ENCODE data around the gene ANKRD13D.
A peak's percentile ranks its signal among the peaks of the same experiment; 100 is the strongest.

Gene ANKRD13D

DNA sequence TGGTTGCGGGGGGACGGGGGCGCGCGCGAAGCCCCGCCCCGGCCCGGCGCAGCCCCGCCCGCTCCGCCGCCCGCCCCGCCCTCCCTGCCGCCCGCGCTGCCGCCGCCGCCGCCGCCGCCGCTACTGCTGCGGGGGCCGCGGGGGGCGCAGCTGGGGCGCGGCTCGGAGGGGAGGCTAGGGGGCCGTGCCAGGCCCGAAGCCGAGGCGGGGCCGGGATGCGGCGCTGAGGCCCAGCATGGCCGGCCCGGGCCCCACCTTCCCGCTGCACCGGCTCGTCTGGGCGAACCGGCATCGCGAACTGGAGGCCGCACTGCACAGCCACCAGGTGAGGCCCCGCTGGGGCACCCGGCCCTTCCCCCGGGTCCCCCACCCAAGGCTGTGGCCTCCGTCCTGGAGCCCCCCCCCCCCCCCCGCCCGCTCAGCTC lies at the start of gene ANKRD13D:
Gene ANKRD13D, plus strand, starts transcription at position 78 of the 425 bp plus-strand sequence. Its CDS starts 158 bp downstream, at position 236.
- DNase-seq, result no peak

DNA sequence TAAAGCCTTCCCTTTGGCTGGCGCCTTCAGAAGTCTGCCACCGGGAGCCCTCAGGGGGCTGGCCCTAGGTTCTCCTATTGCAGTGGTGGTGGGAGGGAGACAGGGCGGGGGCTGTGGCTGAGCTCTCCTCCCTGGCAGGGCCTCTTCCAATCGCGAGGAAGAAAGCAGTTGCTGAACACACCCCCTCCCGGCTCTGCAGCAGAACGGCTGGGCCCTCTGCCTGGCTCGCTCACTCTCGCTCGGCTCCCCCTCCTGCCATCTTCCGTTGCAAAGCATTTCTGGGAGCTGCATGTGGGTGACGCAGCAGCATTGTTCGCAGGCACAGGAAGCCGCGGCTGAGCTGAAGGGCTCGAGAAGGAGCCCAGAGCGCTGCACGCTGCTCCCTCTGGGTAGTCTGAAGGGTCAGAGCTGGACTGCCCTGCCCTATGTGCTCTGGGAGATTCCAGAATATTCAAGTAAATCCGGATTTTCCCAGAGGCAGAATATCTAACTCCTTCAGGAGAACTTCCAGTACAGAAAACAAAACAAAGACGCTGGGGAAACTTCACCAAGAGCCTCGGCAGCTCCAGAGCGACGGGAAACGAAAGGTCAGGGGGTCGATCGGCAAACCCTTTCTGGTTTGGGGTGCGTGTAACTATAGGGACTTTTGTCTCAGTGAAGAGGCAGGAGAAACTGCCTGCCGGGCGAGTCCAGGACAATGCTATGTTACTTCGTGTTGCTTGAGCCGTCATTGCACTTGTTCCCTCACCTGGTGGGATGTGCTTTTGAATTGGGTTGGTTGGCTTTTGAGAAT lies 49.1 kb upstream of the ANKRD13D start:
- peak; percentile 98 for DNase-seq

DNA sequence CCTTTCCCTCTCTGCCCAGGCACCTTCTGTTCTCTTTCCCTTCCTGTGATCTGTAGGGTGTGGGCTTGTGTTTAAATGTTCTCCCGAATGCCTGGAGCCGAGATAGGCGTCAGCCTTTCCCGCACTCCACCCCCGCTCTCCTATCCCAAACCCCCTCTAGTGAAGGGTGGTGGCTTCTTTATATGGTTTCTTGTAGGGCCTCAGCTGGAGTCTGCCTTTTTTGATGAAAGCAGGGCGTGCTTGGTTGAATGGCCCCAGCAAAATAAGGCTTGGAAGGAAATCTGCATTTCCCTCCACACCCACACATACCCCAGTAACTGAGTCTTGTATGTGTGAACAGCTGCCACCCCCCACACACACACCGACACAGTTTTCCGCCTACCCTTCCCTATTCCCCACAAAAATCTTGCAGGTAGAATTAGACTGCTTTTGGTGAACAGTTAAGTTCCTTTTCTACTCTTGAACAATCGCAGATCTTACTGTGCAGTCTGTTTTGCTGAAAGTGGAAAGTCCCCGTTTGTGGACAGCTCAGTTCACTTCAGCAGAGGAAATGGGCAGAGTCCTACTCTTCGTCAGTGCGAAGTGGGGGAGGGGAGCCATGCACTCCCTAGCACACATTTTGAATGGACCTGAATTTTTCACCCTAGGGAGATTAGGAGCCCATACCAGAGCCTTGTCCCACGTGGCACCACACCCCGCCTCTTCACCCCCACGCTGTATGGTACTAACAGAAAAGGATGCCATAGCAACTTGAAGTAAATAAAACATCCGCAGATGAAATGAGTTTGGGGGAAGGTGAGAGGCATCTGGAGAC lies 48.3 kb upstream of the ANKRD13D start:
- DNase-seq, result peak; percentile 90

DNA sequence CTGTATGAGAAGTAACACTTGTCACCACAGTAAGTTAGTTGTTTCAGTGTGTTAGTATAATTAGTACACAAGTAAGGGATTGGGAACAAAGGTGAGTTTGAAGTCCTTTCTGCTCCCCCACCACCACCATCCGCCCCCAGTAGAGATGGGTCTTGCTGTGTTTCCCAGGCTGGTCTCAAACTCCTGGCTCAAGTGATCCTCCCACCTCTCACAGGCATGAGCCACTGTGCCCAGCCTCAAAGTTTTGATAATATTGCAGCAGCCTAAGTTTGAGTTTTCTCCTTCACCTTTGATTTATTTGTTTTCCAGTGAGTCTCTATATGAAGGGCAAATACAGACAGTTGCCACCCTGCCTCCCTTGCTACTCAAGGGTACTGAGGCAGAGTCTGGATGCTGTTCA lies 46.6 kb upstream of the ANKRD13D start:
- no peak for DNase-seq

DNA sequence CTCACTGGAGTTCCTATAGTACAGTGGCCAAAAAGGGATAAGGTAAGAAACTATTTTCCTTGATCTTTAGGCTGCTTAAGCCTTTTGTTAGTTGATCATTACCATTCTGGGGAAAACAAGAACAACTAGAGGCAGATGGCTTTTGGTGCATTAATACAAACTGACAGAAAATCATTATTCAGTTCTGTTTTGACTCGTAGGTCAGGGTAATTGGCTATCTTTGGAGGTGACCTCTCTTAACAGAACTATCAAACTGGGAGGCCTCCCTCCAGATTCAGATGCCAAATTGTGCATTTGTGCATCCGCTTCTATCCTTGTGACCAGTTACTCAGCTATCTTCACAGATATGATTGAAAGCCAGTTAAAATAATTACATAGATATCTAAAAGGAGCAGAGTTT lies 46.1 kb upstream of the ANKRD13D start:
- no peak for DNase-seq

DNA sequence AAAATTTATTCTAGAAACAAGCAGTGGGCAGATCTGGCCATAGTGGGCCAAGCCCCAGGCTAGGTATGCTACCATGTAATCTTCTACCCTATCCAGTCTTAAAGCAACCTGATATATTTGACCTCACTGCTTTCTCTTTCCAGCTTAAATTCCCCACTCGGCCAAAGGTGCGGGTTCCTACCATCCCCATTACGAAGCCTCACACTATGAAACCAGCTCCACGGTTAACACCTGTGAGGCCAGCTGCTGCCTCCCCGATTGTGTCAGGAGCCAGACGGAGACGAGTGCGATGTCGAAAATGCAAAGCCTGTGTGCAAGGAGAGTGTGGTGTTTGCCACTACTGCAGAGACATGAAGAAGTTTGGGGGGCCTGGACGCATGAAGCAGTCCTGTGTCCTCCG lies 44.1 kb upstream of the ANKRD13D start:
- no peak for DNase-seq

DNA sequence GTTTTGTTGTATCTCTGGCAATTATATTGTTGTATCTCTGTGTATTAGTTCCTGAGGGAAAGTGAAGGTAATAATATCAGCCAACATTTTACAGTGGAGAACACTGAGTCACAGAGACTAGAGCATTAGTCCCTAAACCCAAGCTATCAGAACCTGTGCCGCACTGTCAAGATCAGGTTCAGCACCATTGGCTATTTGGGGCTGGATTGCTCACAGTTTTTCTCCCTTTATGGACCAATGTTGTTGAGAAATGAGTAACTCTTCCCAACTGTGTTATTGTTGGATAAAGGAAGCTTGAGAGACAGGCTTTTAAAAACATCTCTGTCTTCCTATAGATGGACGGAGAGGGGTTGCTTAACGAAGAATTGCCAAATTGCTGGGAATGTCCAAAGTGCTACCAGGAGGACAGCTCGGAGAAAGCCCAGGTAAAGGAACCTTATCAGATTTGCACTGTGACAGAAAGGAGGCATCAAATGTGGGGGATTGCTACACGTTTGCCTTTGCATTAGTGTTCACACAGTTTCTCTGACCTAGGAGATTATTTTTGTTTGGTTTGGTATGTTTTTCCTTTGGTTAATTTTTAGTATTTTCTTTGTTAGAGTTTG lies 41.1 kb upstream of the ANKRD13D start:
- DNase-seq, result no peak

DNA sequence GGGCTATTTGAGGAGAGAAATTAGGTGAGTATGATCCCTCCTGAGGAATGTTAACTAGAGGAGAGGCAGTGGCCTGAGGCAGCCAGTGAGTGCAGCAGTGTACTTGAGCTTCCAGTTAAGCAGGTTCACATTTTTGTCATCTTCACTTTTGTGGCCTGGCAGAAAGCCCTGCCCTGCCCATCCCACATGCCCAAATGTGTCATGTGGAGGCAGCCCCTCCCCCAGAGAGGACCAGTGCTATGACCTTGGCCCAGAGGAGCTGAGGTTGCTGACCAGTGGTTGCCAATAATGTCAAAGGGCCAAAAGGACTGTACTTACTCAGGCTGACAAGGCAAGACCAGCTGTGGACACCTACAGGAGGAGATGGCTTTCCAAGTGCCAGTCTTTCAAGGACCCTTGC lies 40.5 kb upstream of the ANKRD13D start:
- DNase-seq, result no peak

DNA sequence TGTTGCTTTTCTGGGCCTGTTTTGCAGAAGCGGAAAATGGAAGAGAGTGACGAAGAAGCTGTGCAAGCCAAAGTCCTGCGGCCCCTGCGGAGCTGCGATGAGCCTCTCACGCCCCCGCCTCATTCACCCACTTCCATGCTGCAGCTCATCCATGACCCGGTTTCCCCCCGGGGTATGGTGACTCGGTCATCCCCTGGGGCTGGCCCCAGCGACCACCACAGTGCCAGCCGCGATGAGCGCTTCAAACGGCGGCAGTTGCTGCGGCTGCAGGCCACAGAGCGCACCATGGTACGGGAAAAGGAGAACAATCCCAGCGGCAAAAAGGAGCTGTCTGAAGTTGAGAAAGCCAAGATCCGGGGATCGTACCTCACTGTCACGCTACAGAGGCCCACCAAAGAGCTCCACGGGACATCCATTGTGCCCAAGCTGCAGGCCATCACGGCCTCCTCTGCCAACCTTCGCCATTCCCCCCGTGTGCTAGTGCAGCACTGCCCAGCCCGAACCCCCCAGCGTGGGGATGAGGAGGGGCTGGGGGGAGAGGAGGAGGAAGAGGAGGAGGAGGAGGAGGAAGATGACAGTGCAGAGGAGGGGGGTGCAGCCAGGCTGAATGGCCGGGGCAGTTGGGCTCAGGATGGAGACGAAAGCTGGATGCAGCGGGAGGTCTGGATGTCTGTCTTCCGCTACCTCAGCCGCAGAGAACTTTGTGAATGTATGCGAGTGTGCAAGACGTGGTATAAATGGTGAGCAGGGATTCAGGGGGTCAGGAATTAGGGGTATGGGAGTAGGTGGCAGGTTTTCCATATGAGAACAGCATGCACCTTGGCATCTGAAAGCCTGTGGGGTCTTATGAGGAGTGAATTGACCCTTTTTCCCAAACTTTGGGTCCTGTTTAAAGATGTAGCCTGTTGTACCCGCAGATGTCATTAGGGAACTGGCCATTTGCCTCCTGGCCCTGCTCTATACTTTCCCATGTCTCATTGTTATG lies 38.8 kb upstream of the ANKRD13D start:
- DNase-seq, result no peak

DNA sequence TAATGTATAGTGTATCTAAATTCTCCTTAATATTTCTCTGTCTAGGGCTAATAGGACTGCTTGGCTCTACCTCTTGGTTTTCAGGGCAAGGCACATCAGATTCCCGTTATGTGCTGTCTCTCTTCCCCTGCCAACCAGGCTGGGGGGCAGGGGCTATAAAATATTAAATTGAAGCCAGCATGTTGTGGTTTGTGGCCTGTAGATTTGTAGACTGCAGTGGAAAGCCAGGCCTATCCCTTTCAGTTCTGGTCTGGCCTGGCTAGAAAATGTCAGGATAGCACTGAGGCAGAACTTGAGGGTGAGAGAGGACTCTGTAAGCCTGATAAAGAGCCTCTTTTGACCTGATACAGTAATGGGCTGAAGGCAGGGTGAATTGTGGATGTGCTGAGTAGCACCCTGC lies 37.3 kb upstream of the ANKRD13D start:
- no peak for DNase-seq

DNA sequence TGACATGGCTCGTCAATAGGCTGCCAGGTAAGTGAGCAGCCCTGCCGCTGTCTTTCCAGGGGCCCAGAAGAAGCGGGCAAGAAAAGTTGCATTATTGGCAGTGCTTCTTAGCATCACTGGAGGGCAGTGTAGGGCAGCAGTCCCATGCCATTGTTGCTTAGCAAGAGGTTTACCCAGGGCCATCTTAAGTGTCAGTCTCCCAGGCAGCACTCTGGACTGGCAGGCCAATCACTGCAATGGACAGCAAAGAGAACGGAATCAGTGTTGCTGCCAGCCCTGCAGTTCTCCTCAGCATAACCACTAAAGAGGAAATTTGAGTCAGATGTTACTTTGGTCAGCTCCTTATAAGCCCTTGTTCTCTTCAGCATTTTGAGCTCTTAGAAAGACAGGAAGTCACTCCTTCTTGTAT lies 36.3 kb upstream of the ANKRD13D start:
- no peak for DNase-seq

DNA sequence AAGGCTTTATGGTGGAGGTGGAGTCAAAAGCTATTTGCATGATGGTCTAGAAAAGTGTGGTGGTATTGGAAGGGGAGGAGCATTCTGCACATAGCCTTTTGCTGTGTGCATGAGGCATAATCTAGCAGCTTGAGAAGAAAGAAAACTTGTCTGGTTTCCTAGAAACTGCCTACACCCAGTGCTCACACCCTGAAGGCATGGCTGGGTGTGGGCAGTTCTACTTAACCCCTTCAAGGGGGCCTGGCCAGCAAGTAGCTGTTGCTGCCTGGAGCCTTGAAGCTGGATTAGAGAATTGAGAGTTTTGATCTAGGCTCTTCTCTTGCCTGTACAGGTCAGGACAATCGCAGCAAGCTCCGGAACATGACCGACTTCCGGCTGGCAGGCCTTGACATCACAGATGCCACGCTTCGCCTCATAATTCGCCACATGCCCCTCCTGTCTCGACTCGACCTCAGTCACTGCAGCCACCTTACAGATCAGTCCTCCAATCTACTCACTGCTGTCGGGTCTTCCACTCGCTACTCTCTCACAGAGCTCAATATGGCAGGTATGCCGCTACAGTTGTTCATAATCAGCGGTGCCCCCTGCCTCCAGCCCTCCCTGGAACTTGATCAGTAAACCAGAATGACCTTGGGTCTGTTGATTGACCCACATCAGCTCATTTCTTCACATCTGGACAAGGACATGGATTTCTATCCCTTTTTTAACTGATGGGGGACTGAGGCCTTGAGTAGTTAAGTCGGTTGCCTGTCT lies 35.1 kb upstream of the ANKRD13D start:
- DNase-seq, result no peak

DNA sequence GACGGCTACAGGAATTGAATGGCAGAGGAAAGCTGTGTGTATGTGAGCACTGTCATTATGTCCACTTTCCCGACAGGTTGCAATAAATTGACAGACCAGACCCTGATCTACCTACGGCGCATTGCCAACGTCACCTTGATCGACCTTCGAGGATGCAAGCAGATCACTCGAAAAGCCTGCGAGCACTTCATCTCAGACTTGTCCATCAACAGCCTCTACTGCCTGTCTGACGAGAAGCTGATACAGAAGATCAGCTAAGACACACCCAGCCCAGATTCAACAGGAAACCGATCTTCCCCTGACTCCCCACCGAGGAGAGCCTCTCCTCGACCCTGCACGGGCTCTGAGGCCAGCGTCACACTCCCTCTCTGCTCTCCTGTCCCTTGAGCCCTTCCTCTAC lies 34.3 kb upstream of the ANKRD13D start:
- no peak for DNase-seq

DNA sequence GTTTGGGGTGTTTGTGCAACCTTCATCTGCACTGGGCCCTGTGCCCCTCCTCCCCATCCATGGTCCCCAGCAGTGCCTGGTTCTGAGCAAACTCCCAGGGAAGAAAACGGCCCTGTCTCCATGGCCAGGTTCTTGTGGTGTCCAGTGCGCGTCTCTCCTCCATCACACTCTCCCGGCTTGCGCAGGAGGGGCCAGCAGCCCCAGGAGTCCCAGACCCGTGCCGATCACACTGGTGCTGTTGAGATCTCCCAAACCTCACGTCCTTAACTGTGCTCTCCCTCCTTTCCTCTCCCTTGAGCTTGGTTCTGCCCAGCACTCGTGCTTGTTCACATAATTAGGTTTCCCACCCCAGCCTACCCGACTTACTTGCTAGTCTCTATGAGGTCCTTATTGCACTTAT lies 33.8 kb upstream of the ANKRD13D start:
- DNase-seq, result no peak

DNA sequence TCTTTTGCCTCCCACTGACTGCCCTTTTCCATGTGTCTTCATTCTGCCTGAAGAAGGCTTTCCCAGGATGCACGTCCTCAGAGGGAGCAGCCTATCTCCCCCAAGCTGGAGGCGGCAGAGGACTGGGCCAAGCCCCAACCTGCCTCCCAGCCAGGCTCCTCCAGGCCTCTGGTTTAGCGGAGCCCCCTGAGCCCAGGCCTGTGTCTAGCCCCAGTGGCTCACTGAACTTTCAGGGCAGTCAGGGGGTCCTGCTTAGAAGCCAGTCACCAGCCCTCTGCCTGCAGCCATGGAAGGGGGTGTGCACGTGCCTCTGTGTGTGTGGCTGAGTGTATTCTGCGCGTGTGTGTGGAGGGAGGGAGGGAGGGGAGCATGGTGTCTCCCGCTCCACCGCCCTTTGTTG lies 33.2 kb upstream of the ANKRD13D start:
- no peak for DNase-seq

DNA sequence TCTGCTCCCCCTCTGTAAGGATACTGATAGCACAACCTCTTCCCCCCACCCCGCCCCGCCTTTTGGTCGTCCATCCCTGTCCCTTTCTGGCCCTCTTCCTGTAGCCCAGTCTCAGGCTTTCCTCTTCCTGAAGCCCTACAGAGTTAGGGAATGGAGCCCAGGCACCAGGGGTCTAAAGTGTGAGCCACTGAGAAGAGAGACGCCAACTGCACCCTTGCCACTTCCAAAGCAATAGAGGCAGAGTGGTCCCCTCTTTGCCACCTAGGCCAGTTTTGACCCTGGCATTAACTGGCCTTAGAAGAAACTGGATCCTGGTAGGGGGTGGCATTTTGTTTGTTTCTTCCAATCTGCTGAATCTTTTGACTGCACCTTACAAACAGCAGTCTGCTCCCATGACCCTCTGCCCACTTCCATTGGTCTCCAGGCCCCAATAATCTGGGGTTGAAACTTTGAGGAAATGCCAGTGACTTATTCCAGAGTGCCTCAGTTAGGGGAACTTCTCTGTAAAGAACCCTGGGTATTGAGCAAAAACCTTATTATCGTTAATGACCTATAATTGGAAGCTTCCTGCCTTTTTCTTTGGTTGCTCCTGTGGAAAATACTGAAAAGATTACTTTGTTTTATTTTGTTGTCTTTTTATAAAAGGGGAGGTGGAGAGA lies 32.5 kb upstream of the ANKRD13D start:
- DNase-seq, result no peak

DNA sequence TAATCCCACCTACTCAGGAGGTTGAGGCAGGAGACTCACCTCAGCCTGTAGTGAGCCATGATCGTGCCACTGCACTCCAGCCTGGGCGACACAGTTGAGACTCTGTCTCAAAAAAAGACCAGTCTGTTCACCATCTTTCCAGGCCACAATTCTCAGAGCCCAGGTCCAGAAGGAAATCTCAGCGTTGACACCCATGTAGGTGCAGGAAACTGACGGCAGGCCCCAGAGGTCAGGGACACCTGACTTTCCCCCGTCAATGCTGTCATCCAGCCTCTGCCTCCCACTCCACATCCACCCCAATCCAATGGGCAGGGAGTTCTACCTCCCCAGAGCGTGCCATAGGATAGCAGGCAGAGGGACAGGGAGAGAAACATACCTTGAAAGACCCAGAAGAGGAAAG lies 28.7 kb upstream of the ANKRD13D start:
- DNase-seq, result no peak

DNA sequence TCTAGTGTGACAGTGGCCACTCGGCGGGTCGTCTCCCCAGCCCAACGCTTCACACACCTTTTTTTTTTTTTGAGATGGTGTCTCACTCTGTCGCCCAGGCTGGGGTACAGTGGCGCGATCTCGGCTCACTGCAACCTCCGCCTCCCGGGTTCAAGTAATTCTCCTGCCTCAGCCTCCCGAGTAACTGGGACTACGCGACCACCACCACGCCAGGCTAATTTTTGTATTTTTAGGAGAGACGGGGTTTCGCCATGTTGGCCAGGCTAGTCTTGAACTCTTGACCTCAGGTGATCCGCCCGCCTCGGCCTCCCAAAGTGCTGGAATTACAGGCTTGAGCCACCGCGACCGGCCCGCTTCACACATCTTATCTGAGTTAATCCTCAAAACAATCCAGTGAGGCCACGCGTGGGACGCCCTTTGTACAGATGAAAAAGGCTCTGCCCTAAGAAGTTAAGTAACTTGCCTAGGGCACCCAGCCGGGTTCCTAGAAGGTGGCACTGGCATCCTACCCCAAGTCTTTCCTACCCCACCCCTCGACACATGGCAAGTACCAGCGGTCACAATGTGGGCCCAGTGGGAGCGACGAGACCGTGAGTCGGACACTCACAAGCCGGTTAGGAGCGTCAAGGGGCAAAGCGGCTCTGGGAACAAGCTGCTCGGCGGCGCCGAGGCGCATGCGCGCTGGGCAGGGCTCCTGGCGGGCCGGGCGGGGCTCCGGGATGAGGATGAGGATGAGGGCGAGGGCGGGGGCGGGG lies 28.0 kb upstream of the ANKRD13D start:
- DNase-seq, result peak; percentile 80

DNA sequence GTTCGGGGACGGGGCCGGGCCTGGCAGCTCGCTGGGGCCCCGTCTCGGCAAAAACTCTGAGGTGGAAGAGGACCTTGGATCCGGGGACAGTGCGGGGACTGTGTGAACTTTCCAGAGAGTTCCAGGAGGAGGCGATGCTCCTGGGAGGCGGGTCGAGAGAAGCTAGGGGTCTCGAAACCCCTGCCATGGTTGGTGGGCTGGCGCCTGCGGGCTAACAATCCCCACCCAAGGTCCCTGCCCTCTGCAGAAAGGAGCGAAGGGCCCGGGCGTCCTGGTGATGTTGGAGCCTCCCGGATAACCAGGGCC lies 27.5 kb upstream of the ANKRD13D start:
- no peak for DNase-seq

DNA sequence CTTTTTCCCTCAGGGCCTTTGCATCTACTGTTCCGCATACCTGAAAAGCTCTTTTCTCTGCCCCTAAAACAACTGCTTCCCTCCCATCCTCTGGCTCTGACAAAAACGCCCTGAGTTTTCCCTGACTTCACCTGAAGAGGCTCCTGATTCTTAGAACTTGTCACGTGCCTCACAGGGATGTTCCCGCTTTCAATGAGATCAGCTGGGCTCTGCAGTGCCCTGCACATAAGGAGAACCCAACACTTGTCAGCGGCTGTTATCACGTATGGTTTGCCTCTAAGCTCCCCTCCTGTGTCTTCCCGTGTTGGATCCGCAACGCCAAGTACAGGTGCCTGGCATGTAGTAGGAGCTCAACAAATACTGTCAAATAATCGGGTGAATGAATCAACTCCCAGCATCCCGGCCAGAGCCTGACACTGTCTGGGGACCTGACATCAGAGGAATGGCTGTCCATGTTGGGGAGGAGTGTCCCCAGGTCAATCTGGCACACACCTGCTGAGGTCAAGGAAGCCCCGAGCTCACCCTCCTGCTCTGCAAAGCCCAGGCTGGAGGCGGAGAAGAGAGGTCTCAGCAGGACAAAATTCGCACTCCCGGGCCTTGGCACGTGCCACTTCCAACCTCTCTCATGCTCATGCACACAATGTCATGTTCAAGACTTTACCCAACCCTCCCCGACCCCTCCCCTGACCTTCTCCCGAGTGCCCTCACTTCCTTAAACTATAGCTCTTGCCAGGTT lies 27.0 kb upstream of the ANKRD13D start:
- no peak for DNase-seq

Measured in stimulated activated CD4-positive, alpha-beta T cell treated with anti-CD3 and anti-CD28 coated beads, Interleukin-15, amount 100 ng/mL, for 24 hours (primary cell).